Measurements from ENCODE around the gene DDIT3.

- TF ChIP-seq CTCF (conservative IDR thresholded peaks at IDR 0.05; ENCODE audit: low read depth, low read length) (no peak), NFE2L2 (IDR thresholded peaks at IDR 0.05; ENCODE audit: low read depth, low read length) (no peak), BHLHE40 (IDR thresholded peaks at IDR 0.05; ENCODE audit: low read depth, low read length) (no peak), POLR2A (IDR thresholded peaks at IDR 0.05; ENCODE audit: low read depth, low read length) (no peak), RAD21 (IDR thresholded peaks at IDR 0.05; ENCODE audit: low read length) (no peak), USF2 (IDR thresholded peaks at IDR 0.05; ENCODE audit: low read depth, low read length) (no peak), MXI1 (IDR thresholded peaks at IDR 0.05; ENCODE audit: borderline replicate concordance, low read depth, low read length) (no peak), RFX5 (IDR thresholded peaks at IDR 0.05; ENCODE audit: low read depth, low read length) (no peak), MAFK (IDR thresholded peaks at IDR 0.05; ENCODE audit: low read depth, low read length) (no peak), CEBPB (IDR thresholded peaks at IDR 0.05; ENCODE audit: low read depth, low read length) (no peak), RCOR1 (IDR thresholded peaks at IDR 0.05; ENCODE audit: insufficient replicate concordance, low read length) (no peak), FOS (IDR thresholded peaks at IDR 0.05; ENCODE audit: low read depth, low read length) (no peak), MAZ (IDR thresholded peaks at IDR 0.05; ENCODE audit: borderline replicate concordance, low read depth, low read length) (no peak)
Measured at GRCh38 chr12:57539134-57539768, 18.9 kb upstream of the DDIT3 start.

All from IMR-90 (cell line).